Hepatocyte (in vitro differentiated cells): Measurements from ENCODE around the gene B3GNT7. TPM values are rescaled to one million over a fixed set of nuclear protein-coding genes. Genes with fewer than 3 reads are reported as not detected.

Experiments
- DNase-seq: peaks from one replicate; pipeline ENCODE4 v3.0.0-alpha.2; 2016; ENCODE audit warnings: low spot score
- H2AFZ ChIP-seq: fragments of 200-600 bp; sonication (generic); 2 replicates; pipeline ENCODE4 v1.6.0; 2016; ENCODE audit warnings: antibody characterized with exemption, mild to moderate bottlenecking
- H3K27ac ChIP-seq: fragments of 200-600 bp; sonication (generic); 2 replicates; pipeline ENCODE4 v1.5.1; 2016; ENCODE audit warnings: mild to moderate bottlenecking
- H3K27me3 ChIP-seq: fragments of 200-600 bp; sonication (generic); 2 replicates; pipeline ENCODE4 v1.6.1; 2016
- H3K36me3 ChIP-seq: fragments of 200-600 bp; sonication (generic); replicated peaks from 2 replicates; pipeline ENCODE4 v1.5.1; 2016; ENCODE audit warnings: low read depth; ENCODE audit not compliant: insufficient read depth
- H3K4me1 ChIP-seq: fragments of 200-600 bp; sonication (generic); 2 replicates; pipeline ENCODE4 v1.5.1; 2016; ENCODE audit warnings: mild to moderate bottlenecking, moderate library complexity; ENCODE audit not compliant: insufficient read depth
- H3K4me2 ChIP-seq: fragments of 200-600 bp; sonication (generic); 2 replicates; pipeline ENCODE4 v1.6.0; 2016
- H3K4me3 ChIP-seq: fragments of 200-600 bp; sonication (generic); 2 replicates; pipeline ENCODE4 v1.5.1; 2016; ENCODE audit warnings: mild to moderate bottlenecking
- H3K79me2 ChIP-seq: fragments of 200-600 bp; sonication (generic); 2 replicates; pipeline ENCODE4 v1.6.0; 2017; ENCODE audit warnings: mild to moderate bottlenecking
- H3K9me2 ChIP-seq: fragments of 200-600 bp; sonication (generic); replicated peaks from 2 replicates; pipeline ENCODE4 v1.6.0; 2017; ENCODE audit warnings: mild to moderate bottlenecking; ENCODE audit not compliant: insufficient read depth
- H3K9me3 ChIP-seq: fragments of 200-600 bp; sonication (generic); 2 replicates; pipeline ENCODE4 v1.5.1; 2016; ENCODE audit warnings: low read depth, mild to moderate bottlenecking
- H4K20me1 ChIP-seq: fragments of 200-600 bp; sonication (generic); 2 replicates; pipeline ENCODE4 v1.6.0; 2016; ENCODE audit warnings: mild to moderate bottlenecking; ENCODE audit not compliant: insufficient read depth, poor library complexity, severe bottlenecking
- EZH2 ChIP-seq: fragments of 200-600 bp; sonication (generic); IDR thresholded peaks from 2 replicates; pipeline ENCODE4 v1.6.1; 2016; ENCODE audit warnings: antibody characterized with exemption, mild to moderate bottlenecking, borderline replicate concordance
- EZH2phosphoT487 ChIP-seq: fragments of 200-600 bp; sonication (generic); IDR thresholded peaks from one replicate; pipeline ENCODE4 v1.6.1; 2018; ENCODE audit warnings: antibody characterized with exemption, mild to moderate bottlenecking, low read depth, moderate library complexity; ENCODE audit not compliant: unreplicated experiment, severe bottlenecking
- WGBS: methylation state at CpG from one replicate; pipeline ENCODE4 v1.1.6; 2016; ENCODE audit warnings: low lambda C conversion rate; ENCODE audit errors: missing lambda C conversion rate; 5-methylcytosine and 5-hydroxymethylcytosine counted together
- polyA plus RNA-seq: library from polyadenylated mRNA; unstranded; fragments of >200 nt; fragmentation: Nextera tagmentation; extraction: Ambion mirVana; gene quantifications from 2 replicates; pipeline ENCODE4 v1.2.1, GENCODE V29; 2016
- total RNA-seq: library from RNA; depleted of rRNA; stranded (reverse); fragments of >200 nt; gene quantifications from 2 replicates; pipeline ENCODE4 v1.2.3, GENCODE V29; 2014
- TF ChIP-seq, protein P1 (sequence below): fragments of 200-600 bp; sonication (generic); IDR thresholded peaks from 2 replicates; pipeline ENCODE4 v1.5.1; 2016; ENCODE audit warnings: antibody characterized with exemption, mild to moderate bottlenecking; ENCODE audit not compliant: poor library complexity

B3GNT7 gene
- total and polyA plus RNA-seq, 2 experiments from 2014 or later, result 4.3 to 6.2 TPM

GRCh38 chr2:231418820-231419640 is 23.5 kb downstream of the B3GNT7 start:
- H3K9me2 ChIP-seq, result no peaks in the 10 kb centered on the region
- H3K4me2 ChIP-seq, result no peak overlapping the region

DNA sequence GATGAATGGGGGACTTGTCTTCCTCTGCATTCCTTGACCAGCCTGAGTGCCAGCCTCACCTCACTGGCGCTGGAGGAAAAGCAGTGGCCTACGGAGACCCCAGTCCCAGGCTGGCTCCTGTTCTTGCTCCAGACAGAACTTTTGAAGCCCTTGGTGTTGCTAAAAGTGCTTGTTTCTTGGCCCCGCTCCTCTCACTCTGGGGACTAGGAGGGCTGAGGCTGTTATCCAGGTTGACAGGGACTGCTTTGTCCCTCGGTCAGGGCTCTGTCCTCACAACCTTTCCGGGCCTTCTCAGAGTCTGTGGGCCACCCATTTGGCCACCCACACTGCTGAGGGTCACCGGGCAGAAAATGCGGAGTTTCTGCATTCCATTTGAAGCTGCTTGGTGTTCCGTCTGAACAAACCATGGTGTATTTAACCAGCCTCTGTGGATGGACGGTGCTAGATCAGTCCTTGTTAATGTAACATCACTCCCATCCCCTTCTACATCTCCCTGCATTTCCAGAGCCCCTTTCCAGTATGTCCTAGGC is 25.6 kb downstream of the B3GNT7 start:
- Histone ChIP-seq H3K9me2 (no peaks in the 10 kb centered on the region), H3K36me3 (no peaks in the 10 kb centered on the region), H2AFZ (no peak overlapping the region), H3K27ac (no peak overlapping the region), H3K4me2 (no peak overlapping the region), H3K4me3 (no peak overlapping the region), H3K27me3 (no peaks in the 10 kb centered on the region), H3K4me1 (no peaks in the 10 kb centered on the region), H3K9me3 (no peaks in the 10 kb centered on the region), H4K20me1 (no peaks in the 10 kb centered on the region), H3K79me2 (no peaks in the 10 kb centered on the region)
- TF ChIP-seq EZH2 (no peak), EZH2phosphoT487 (no peak)
- TF ChIP-seq, protein P1, sequence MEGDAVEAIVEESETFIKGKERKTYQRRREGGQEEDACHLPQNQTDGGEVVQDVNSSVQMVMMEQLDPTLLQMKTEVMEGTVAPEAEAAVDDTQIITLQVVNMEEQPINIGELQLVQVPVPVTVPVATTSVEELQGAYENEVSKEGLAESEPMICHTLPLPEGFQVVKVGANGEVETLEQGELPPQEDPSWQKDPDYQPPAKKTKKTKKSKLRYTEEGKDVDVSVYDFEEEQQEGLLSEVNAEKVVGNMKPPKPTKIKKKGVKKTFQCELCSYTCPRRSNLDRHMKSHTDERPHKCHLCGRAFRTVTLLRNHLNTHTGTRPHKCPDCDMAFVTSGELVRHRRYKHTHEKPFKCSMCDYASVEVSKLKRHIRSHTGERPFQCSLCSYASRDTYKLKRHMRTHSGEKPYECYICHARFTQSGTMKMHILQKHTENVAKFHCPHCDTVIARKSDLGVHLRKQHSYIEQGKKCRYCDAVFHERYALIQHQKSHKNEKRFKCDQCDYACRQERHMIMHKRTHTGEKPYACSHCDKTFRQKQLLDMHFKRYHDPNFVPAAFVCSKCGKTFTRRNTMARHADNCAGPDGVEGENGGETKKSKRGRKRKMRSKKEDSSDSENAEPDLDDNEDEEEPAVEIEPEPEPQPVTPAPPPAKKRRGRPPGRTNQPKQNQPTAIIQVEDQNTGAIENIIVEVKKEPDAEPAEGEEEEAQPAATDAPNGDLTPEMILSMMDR, result no peak
- no peak for DNase-seq
- WGBS, result 70% methylated on average over 9 of the region's 9 CpGs

More at GRCh38 chr2:231418820-231419640, 23.5 kb downstream of the B3GNT7 start:
- Histone ChIP-seq H3K27ac (no peak overlapping the region), H3K9me3 (no peaks in the 10 kb centered on the region), H3K4me3 (no peak overlapping the region), H3K4me1 (peaks cover 6% of the 10 kb centered on the region), H4K20me1 (no peaks in the 10 kb centered on the region), H2AFZ (no peak overlapping the region), H3K36me3 (no peaks in the 10 kb centered on the region), H3K79me2 (no peaks in the 10 kb centered on the region), H3K27me3 (no peaks in the 10 kb centered on the region)
- TF ChIP-seq EZH2phosphoT487 (no peak), EZH2 (no peak)
- TF ChIP-seq, protein P1, result no peak
- DNase-seq, result no peak
- 88% methylated on average over 26 of the region's 26 CpGs for WGBS

DNA sequence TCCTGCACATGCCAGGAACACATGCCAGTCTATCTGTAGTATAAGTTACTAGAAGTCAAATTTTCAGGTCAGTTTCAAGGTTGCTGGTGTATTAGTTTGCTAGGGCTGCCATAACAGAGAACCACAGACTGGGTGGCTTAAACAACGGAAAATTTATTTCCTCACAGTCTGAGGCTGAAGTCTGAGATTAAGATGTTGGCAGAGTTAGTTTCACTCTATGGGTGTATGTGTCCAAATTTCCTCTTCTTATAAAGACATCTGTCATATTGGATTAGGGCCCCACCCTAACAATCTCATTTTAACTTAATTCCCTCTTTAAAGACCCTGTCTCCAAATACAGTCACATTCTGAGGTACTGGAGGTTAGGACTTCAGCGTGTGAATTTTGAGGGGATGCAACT is 26.5 kb downstream of the B3GNT7 start:
- Histone ChIP-seq H3K36me3 (no peaks in the 10 kb centered on the region), H3K4me1 (no peaks in the 10 kb centered on the region), H3K9me3 (no peaks in the 10 kb centered on the region), H3K4me2 (no peak overlapping the region), H3K4me3 (no peak overlapping the region), H3K79me2 (no peaks in the 10 kb centered on the region), H3K27ac (no peak overlapping the region), H3K9me2 (no peaks in the 10 kb centered on the region), H3K27me3 (no peaks in the 10 kb centered on the region), H4K20me1 (no peaks in the 10 kb centered on the region), H2AFZ (no peak overlapping the region)
- no peak for TF ChIP-seq EZH2
- TF ChIP-seq EZH2phosphoT487, result no peak
- TF ChIP-seq, protein P1, result no peak
- no peak for DNase-seq
- WGBS, result 93% methylated on average over 2 of the region's 2 CpGs
